Hair follicular keratinocyte (primary cell): ENCODE results near the gene SHC4. TPM values are rescaled to one million over a fixed set of nuclear protein-coding genes. Genes with fewer than 3 reads are reported as not detected.

Experiments
- total RNA-seq: library from RNA; depleted of rRNA; stranded (reverse); fragments of >200 nt; gene quantifications from 2 replicates; pipeline ENCODE4 v1.2.3, GENCODE V29; 2015

The SHC4 gene, protein sequence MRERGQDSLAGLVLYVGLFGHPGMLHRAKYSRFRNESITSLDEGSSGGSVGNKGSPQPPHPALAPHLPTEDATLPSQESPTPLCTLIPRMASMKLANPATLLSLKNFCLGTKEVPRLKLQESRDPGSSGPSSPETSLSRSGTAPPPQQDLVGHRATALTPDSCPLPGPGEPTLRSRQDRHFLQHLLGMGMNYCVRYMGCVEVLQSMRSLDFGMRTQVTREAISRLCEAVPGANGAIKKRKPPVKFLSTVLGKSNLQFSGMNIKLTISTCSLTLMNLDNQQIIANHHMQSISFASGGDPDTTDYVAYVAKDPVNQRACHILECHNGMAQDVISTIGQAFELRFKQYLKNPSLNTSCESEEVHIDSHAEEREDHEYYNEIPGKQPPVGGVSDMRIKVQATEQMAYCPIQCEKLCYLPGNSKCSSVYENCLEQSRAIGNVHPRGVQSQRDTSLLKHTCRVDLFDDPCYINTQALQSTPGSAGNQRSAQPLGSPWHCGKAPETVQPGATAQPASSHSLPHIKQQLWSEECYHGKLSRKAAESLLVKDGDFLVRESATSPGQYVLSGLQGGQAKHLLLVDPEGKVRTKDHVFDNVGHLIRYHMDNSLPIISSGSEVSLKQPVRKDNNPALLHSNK
- total RNA-seq, result 0.04 and 0.31 TPM in 2 replicates

DNA sequence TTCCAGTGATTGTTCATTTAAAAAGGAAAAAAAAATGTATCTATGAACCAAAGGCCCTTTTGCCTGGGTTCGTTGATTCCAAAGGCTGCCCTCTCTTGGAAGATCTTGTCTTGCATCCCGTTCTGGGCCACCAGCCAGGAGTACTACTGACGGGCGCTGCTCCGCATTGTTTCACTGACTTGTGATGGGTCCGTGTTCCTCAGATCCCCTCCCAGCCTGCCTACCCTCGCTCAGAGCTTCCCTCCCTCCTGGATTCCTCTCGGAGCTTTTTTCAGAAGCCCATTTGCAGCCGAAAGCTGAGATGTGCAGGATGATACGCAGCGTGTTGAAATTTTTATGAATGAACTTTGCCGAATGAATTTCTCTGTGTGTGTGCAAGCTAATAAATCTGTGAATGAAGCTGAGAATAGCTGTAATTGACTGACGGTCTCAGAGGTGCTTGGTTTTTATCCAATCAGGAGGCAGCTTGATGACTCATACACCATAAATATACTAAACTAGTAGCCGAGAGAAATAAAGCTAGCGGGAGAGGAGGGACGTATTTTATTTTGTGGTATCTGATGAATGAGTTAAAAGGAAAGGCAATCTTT, at the start of gene SHC4:
Gene SHC4, minus strand, starts transcription at position 396 of the 590 bp plus-strand sequence. CDS start 904 bp downstream, outside the sequence.

DNA sequence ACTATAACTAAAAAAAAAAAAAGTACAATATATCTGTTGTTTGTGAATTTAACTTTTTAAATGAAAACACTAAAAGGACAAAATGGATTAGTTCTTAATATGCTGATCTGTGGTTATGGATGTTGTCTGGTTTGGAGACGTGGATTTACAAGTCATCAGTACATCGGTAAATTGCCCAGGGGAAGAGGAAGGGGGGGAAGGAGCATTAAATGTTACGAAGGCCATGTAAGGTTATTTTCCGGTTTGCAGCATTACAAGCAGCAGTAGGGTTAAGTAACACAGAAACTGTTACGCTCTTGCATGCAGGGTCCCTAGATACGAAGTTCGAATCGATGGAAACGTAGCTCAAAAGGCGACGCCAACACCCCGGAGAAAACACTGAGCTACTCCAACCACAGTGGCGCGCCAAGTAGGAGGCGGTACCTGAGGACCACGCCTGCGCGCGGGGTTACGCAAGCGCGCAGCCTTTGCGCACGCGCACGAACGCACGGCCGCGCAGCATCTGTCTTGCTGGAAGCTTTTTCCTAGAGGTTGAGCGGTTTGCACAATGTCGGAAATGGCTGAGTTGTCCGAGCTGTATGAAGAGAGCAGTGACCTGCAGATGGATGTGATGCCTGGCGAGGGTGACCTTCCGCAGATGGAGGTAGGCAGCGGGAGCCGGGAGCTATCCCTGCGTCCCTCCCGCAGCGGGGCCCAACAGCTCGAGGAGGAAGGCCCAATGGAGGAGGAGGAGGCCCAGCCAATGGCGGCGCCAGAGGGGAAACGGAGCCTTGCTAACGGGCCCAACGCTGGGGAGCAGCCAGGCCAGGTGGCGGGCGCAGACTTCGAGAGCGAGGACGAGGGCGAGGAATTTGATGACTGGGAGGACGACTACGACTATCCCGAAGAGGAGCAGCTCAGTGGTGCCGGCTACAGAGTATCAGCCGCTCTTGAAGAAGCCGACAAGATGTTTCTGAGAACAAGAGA, 85.8 kb downstream of the SHC4 start, which contains the start of gene EID1:
Gene EID1, plus strand, starts transcription at position 505 of the 966 bp plus-strand sequence. Its CDS starts 43 bp downstream, at position 548.

DNA sequence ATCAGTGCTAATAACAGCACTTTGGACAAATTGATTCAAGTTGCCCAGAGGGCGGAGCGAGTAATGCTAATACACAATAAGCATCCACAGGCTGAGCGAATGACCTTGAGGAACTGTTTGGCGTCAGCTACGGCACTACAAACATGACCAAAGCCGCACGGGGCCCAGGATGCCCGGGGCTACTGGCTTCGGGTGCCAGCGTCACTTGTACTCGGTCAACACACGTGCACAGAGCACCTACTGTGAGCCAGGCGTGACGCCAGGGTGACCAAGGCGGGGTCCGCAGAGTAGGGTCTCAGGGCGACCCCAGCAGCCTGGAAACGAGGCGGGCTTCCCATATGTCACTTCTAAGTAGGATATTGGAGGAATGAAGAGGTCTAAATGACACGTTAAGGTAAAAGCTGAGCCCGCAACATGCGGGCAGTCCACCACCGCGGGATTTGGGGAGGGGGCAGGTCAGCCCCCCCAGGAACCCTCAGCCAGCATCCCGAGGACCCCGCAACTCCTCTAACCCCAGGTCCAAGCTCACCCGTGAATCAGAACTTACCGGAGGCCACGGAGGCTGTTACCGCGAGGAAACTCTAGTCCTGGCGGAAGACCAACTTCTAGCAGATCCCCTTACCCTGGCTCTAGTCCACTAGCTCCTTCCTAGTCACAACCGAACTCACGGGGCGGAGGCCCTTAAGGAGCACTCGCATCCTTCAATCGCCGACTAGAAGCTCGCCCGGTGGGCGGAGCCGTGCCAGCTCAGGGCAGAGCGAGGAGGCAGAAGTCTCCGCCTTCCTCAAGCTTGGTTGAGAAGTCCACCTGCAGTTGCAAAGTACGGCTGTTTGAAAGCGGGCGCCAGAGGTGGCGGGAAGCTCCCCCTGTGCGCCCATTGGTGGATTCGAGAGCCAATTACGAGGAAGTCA, 153.1 kb downstream of the SHC4 start, which contains the start of gene CEP152:
Gene CEP152, minus strand, starts transcription at position 656 of the 911 bp plus-strand sequence. CDS start 5,420 bp downstream, outside the sequence.

Other genes starting within 250 kb of the SHC4 start
- gene CEP152, start 152.8 kb downstream of the SHC4 start, total RNA-seq, result 3.4 and 5.0 TPM in 2 replicates
- 105 and 121 TPM in 2 replicates for gene EID1, start 85.8 kb downstream of the SHC4 start, total RNA-seq
- gene SECISBP2L, start 82.5 kb upstream of the SHC4 start, total RNA-seq, result 6.0 and 9.7 TPM in 2 replicates
- 35.8 and 38.8 TPM in 2 replicates for gene COPS2, start 191.7 kb upstream of the SHC4 start, total RNA-seq
- 33.3 and 42.3 TPM in 2 replicates for gene GALK2, start 206.3 kb upstream of the SHC4 start, total RNA-seq